Measurements from ENCODE around the gene RYR2.
"Not testable (repeated sequence)": the region's sequence is repeated elsewhere in the genome, so short reads cannot be mapped to it uniquely, and the experiment has no call there.

Gene RYR2

DNA sequence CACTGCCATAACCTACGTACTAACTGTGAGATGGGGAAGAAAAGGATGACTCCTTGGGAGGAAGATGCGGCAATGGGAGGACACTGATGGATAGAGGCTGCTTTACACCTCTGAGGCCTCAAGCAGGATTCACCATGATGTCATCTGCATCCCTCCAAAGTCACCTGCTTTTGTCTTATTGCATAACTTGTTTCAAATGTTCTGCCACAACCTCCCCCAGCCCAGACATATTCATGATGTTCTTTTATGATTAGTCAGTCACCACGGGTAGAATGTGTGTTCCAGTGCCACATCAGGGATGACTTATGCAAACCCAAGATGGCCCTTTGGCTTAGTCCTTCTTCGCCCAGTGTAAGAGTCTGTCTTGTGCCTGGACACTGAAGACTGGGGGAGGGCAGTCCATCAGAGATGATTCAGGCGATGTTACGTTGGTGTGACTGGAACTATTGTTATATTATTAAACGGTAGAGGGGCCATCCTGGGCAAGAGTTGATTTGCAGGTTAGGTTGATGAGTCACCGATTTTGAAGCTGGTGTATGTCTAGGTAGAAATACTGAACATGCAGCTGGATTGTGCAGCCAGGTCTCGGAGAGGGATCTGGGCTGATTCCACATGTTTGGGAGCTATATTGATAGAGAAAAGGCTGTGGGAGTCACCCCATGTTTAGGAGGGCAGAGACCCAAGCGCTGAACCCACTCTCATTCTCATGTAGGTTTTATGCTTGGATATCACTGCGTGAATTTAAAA lies 32.6 kb downstream of the RYR2 start:
- no peak for DNase-seq (ENCODE audit: low read depth in 4 of 4, low spot score in 1 of 4)

DNA sequence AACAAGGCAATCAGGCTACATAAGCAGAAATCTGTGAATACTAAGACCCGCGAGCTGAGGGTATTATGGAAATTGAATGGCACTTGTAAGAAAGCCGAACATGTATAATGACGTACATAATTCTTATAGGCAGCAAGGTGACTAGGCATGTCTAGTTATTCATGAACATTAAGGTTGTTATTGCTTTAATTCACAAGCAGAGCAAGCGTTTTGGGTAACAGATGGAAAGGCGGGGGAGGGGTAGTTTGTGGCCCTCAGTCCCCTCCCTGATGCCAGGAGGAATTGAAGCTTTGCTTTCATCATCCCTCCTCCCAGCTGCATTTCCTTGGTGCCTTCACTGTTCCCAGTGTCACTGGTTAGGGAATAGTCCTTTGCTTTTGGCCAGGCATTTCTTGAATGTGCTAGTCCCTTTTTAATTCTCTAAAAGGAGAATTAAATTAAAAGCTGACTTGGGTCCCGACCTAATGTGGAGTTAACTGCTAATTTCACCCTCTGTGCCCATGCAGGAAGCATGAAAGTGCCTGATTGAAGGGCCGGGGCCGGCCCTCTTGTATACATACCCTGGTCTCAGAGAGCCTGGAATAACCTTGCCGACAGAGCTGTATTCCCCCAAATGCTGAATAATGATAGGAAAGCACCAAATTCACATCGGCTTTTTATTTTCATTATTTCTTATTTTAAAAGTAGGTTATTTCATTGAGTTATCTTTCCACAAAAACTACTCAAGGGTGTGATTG lies 42.5 kb downstream of the RYR2 start:
- DNase-seq (ENCODE audit: low read depth in 4 of 4, low spot score in 1 of 4): no peak

GRCh38 chr1:237091691-237092090 lies 49.7 kb downstream of the RYR2 start:
- DNase-seq (ENCODE audit: low read depth in 4 of 4, low spot score in 1 of 4): no peak

DNA sequence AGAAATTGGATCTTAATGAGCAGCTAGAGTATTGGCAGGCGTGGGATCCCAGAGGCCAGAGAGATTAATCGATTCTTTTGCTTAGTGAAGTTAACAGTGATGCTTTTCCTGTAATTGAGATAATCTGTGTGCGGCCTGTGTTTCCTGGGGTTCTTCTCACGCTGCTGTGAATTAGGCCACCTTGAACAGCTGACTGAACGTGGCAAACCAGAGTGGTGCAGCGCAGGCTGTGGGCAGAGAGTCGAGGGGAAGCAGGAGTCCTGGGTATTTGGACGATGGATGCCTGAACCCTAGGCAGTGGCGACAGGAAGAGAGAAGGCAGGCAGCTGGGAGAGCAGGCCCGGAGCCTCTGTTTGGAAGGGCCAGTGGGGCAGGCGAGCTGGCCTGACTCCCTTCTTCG lies 51.7 kb downstream of the RYR2 start:
- no peak for DNase-seq (ENCODE audit: low read depth in 4 of 4, low spot score in 1 of 4)

GRCh38 chr1:237098541-237098940 lies 56.6 kb downstream of the RYR2 start:
- no peak for DNase-seq (ENCODE audit: low read depth in 4 of 4, low spot score in 1 of 4)

- DNase-seq (ENCODE audit: low read depth in 4 of 4, low spot score in 1 of 4): no peak
Measured at GRCh38 chr1:237103021-237103420, 61.0 kb downstream of the RYR2 start.

DNA sequence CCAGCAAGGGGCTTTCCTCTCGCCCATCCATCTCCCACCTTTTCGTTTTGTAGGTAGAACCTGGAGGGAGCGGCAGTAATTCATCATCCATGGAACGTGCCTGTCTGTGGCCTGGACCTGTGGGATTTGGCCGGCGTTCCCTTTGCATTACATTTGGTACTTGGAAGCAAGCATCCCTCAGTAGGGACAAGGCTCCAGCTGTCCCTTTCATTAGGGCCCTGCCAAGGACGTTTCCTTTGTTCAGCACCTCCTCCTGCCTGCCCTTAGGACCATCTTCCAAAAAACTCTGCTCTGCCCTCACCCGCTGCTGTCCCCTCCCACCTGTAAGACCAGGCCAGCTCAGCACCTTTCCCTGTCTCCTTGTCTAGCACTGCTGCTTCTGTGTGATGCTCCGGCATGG lies 62.1 kb downstream of the RYR2 start:
- DNase-seq (ENCODE audit: low read depth in 4 of 4, low spot score in 1 of 4): no peak

DNA sequence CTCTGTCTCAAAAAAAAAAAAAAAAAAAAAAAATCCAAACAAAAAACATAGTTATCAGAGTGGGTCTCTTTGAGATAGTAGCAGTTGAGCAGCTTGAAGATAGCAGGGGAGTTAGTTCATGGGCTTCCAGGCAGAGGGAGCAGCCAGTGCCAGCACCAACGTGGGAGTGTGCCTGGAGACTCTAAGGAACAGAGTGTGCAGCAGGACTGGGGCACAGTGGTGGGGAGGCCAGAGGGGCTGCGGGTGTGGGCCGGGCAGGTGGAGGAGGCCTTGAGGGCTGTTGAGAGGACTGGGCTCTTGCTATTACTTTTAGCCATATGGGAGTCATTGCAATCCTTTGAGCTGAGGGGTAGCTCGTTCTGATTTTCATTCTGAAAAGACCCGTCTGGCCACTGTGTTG lies 63.8 kb downstream of the RYR2 start:
- DNase-seq (ENCODE audit: low read depth in 4 of 4, low spot score in 1 of 4): no peak

DNA sequence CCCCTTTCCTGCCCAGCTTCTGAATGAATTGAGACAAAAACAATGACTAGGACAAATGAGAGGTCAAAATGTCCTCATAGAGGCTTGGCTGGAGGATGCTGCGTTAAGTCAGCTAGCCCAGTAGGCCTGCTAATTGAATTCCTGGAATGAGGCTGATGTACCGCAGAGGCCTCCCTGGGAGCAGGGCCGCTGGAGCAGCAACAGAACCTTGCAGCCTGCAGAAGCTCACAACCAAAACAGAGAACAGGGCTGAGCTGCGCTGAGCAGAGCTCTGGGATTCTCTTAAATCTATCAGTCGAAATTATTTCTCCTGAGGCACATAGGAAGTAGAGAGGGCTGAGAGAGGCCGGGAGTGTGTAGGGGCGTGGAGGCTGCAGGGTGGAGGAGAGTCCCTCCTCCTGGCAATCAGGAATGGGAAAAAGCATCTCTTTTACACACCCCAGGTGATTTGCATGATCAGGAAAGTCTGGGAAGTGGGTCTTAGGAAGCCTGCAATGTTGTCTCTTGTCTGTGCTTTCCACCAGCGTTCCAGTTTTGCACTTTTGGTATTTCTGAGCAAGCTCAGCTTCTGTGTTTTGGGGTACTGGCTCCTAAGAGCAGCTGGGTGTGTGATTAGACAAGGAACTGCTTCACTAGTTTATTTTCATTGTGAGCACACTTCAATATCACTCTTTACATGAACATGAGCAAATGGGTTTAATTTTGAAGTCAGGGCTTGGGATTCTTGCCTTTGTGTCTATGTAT lies 66.5 kb downstream of the RYR2 start:
- no peak for DNase-seq (ENCODE audit: low read depth in 4 of 4, low spot score in 1 of 4)

DNA sequence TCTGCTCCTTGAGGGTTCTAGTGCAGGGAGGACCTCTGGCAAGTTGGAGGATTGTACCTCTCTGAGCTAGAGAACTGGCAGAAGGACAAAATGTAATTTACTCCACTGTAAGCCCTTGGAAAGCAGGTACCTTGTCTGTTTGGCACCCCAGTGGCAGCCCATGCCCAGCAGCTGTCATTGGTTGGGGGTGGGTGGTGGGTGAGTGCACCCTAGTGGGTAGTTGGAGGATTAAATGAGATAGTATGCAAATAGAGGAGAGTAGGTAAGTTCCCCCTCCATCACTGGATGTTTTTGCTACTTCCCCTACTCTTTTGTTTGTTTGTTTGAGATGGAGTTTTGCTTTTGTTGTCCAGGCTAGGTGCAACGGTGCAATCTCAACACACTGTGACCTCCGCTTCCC lies 69.8 kb downstream of the RYR2 start:
- no peak for DNase-seq (ENCODE audit: low read depth in 4 of 4, low spot score in 1 of 4)

- DNase-seq (ENCODE audit: low read depth in 4 of 4, low spot score in 1 of 4): no peak
Measured at GRCh38 chr1:237112663-237113062, 70.7 kb downstream of the RYR2 start.

DNA sequence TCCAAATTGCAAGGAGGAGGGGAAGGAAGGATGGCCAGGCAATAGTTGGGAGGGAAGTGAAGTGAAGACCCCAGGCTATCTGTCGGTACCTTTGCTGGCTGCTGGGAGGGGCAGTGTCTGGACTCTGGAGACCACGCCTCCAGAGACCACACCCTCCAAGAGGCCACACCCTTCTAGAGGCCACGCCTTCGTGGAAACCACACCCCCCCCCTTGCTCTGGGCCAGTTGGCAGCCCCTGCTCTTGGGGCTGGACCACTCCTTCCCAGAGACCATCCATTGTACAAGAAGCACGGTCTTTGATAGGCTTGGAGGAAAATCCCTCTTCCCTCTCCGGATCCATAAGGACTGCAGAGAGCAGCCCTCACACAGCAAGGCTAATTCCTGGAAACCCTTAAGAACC lies 73.1 kb downstream of the RYR2 start:
- no peak for DNase-seq (ENCODE audit: low read depth in 4 of 4, low spot score in 1 of 4)

DNA sequence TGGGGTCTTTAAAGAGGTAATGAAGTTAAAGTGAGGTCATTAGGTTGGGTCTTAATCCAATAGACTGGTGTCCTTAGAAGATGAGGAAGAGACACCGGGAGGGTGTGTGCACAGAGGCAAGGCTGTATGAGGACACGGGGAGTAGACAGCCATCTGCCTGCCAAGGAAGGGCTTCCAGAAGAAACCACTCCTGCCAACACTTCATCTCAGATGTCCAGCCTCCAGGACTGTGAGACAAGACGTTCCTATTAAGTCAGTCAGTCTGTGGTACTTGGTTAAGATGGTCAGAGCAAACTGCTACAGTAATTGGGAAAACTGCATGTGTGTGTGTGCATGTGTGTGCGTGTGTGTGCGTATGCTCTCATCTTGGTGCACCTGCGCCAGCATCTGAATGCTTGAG lies 77.1 kb downstream of the RYR2 start:
- no peak for DNase-seq (ENCODE audit: low read depth in 4 of 4, low spot score in 1 of 4)

- no peak for DNase-seq (ENCODE audit: low read depth in 4 of 4, low spot score in 1 of 4)
Measured at GRCh38 chr1:237120683-237121082, 78.7 kb downstream of the RYR2 start.

- no peak for DNase-seq (ENCODE audit: low read depth in 4 of 4, low spot score in 1 of 4)
Measured at GRCh38 chr1:237124856-237125462, 83.0 kb downstream of the RYR2 start.

DNA sequence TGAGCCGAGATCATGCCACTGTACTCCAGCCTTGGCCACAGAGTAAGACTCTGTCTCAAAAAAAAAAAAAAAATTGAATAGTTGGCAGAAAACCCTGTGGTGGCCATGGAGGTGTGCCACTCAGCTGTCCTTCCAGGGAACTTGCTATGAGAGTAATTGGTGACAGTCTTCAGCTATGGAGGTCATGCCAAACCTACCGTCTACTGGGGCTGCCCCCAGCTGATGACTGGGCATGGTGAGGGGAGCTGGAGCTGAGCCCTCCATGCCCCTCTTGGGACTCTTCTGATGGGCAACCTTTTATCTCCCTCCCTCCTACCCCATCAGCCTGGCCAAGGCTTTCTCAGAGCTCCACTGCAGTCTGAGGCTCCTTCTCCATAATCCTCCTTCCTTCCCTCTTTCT lies 84.2 kb downstream of the RYR2 start:
- no peak for DNase-seq (ENCODE audit: low read depth in 4 of 4, low spot score in 1 of 4)

- DNase-seq (ENCODE audit: low read depth in 4 of 4, low spot score in 1 of 4): not testable (repeated sequence)
Measured at GRCh38 chr1:237127301-237127700, 85.3 kb downstream of the RYR2 start.

- DNase-seq (ENCODE audit: low read depth in 4 of 4, low spot score in 1 of 4): no peak
Measured at GRCh38 chr1:237133921-237134320, 91.9 kb downstream of the RYR2 start.

DNA sequence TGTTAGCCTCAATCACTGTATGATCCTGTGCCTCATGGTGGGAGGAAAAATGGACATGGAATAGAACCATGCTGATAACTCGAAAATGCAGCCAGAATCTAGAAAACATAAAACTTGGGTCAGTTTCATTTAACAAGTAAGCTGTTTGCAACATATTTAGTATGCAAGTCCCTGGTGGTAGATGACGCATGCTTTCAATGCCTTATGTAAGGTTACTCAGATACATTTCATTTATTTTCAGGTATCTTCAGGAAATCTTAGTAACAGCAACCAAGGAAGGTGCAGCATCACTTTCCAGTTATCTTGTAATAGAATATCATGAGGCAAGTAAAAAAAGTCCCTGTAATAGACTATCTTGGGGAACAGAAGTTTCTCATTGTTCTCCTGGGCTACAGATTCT lies 92.9 kb downstream of the RYR2 start:
- no peak for DNase-seq (ENCODE audit: low read depth in 4 of 4, low spot score in 1 of 4)

DNA sequence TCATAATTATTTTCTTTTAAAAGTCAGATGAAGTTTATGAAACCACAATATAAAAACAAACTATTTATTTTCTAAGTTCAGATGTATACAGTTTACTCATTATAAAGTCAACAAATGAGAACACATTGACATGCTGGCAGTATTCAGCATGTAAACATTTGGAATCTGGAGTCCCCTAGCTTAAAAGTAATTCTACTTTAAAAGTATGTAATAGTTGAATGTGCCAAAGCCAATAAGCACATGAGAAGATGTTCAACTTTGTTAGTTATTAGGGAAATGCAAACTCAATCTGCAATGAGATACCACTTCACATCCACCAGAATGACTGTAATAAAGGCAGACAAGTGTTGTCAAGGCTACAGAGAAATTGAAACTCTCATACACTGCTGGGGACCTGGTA lies 96.6 kb downstream of the RYR2 start:
- DNase-seq (ENCODE audit: low read depth in 4 of 4, low spot score in 1 of 4): no peak

GRCh38 chr1:237139732-237140131 lies 97.7 kb downstream of the RYR2 start:
- DNase-seq (ENCODE audit: low read depth in 4 of 4, low spot score in 1 of 4): no peak

- DNase-seq (ENCODE audit: low read depth in 4 of 4, low spot score in 1 of 4): no peak
Measured at GRCh38 chr1:237140986-237141385, 99.0 kb downstream of the RYR2 start.
